HG02943 (cell line): ENCODE data around the gene CFAP92.

Experiments
- ATAC-seq: cut with Tn5 transposase; IDR thresholded peaks from one replicate; pipeline ENCODE4 v1.9.1; 2021; ENCODE audit warnings: mild to moderate bottlenecking, low read depth, moderate library complexity; ENCODE audit not compliant: unreplicated experiment

The CFAP92 gene

GRCh38 chr3:128991355-128991895 is 2.5 kb downstream of the CFAP92 start:
- ATAC-seq, result no peak

- ATAC-seq, result no peak
These were observed 5.6 kb downstream of the CFAP92 start for GRCh38 chr3:128988286-128988685.

- no peak for ATAC-seq
These were observed 6.4 kb downstream of the CFAP92 start for GRCh38 chr3:128987302-128988100.

GRCh38 chr3:128984596-128984995 is 9.3 kb downstream of the CFAP92 start:
- ATAC-seq, result no peak

DNA sequence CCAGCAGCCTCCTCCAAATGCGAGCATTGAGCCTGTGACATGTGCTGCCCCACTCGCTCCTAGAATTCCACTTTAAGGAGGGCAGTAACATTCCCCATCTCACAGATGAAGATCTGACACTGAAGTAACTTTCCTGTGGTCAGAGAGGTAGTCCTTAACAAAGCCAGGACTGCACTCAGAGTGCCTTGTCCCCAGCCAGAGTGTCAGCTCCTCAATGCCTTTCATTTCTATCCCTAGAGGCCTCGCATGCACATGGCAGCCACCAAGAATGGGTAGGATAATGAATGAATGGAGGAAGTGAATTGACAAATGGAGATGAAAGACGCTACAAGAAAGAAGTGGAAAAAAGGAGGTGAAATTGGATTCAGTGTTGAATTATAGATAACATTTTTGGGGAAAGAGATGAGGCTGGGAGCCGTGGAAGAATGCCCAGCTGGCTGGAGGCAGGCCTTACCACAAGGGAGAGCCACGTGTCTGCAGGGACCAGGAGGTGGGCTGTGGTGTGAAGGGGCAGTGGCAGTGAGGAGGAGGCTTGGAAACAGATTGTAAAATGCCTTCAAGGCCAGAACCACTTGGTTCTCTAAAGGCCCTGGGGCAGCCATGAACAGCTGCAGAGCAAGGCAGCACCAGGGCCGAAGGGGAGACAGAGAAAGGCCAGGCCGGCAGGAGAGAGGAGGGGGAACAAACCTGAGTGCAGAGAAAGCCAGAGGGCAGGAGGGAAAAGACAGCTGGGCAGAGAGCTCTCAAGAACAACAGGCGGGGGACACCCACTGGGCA is 10.4 kb downstream of the CFAP92 start:
- ATAC-seq, result no peak

DNA sequence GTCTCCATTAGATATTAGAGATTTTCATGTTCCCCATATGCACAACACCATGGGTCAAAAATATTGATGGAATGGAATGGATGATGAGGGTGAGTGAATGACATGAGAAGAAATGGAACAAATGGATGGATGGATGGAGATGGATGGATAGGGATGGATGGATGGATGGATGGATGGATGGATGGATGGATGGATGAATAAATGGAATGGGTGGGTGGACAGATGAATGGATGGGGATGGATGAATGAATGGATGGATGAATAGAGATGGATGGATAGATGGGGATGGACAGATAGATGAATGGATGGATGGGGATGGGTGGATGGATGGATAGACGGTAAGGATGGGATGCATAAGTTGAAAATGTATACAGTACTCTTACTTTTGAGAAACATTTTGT is 18.6 kb downstream of the CFAP92 start:
- no peak for ATAC-seq

GRCh38 chr3:128973988-128974564 is 19.8 kb downstream of the CFAP92 start:
- ATAC-seq, result no peak

DNA sequence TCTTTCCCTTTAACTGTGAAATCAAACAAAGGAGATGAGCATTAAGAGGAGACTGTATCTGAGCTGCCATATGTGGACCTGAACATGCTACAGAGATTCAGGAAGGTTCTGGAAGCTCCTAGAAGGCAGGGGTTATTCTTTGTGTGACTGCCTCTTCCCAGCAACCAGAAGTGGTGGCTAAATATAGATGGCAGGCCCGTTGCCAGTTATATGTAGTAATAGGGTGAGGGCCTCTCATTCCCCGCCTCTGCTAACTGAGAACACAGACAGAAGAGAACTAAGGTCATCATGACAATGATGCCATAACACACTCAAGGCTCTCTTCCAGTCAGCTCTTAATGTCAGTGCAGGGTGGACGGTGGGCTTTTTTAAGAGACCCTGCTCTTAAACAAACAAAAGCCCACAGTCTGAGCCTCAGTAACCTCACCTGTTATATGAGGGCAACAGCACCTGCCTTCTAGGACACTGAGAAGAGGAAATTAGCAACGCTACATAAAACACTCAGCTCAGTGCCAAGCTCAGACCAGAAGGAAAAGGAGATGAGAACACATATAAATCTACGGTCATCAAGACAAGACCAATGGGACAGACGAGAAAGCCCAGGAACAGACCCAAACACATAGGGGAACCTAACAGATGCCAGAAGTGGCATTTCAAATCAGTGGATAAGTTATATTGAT is 22.3 kb downstream of the CFAP92 start:
- no peak for ATAC-seq

GRCh38 chr3:128970740-128971047 is 23.2 kb downstream of the CFAP92 start:
- no peak for ATAC-seq

DNA sequence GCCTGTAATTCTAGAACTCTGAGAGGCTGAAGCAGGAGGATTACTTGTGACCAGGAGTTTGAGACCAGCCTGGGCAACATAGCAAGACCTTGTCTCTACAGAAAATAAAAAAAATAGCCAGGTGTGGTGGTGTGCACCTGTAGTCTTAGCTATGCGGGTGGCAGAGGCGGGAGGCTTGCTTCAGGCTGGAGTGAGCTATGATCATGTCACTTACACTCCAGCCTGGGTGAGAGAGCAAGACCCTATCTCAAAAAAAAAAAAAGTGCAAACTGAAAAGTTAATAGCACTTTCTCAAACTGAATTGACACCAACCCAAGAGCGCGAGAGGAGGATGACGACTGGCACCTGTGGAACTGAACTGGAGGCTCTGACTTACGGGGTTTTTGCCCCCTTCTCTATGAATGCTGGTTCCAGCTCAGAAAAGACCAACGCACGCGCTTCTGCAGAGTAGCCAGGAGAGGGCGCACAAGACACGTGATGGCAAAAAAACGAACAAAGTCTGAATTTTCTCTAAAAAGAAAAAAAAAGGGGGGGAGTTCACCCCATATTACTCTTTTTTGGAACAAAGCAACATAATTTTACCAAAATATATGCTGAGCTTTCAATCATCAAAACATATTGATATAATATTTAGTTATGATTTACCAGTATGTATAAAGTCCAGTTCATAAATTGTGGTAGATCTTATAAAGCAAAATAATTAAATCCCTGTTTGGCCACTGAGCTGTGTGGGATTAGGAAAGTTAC is 23.7 kb downstream of the CFAP92 start:
- no peak for ATAC-seq

DNA sequence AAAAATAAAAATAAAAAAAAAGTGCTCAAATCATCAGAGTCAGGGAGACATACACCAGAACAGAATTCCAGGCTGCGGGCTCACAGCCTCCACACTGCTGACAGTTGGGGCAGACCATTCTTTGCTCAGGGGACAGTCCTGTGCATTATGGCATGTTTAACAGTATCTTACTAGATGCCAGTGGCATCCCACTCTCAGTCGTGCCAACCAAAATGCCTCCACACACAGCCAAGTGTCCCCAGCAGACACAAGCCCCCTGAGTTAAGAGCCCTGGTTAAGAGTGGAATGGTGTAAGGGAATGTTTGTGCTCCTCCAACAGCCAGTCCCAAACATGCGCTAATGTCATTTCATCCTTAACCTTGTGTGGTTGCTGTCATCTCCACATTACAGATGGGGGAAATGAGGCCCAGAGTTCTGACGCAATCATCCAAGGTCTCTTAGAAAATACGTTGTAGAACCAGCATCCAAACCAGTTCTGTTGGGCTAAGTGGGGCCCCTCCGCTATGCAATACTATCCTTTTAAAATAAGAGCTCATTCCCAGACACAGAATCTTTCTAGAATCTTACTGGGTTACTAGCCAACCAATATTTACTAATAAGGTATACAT is 26.0 kb downstream of the CFAP92 start:
- ATAC-seq, result no peak

GRCh38 chr3:128965818-128966217 is 28.1 kb downstream of the CFAP92 start:
- ATAC-seq, result no peak

DNA sequence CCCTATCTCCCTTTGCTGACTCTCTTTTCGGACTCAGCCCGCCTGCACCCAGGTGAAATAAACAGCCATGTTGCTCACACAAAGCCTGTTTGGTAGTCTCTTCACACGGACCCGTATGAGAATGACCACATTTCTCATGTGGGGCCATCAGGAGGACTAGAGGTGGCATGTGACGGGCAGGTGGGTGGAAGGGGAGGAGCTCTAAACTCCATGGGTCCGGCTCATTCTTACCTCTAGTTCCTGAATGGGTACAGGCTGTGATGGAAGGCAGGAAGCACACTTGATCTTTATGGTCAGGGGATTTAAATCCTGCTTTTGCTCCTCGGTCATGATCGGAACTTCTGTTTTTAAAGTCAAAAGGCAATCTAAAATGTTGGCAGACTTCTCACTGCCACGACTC is 28.6 kb downstream of the CFAP92 start:
- no peak for ATAC-seq

DNA sequence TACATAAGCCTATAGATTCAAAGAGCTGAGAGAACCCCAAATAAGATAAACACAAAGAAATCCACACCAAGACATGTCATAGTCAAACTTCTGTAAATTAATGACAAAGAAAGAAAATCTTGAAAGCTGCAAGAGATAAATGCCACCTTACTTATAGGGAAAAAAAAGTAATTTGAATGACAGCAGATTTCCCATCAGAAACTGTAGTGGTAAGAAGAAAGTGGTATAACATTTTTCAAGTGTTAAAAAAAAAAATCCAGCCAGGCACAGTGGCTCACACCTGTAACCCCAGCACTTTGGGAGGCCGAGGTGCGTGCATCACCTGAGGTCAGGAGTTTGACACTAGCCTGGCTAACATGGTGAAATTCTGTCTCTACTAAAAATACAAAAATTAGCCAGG is 37.4 kb downstream of the CFAP92 start:
- no peak for ATAC-seq

DNA sequence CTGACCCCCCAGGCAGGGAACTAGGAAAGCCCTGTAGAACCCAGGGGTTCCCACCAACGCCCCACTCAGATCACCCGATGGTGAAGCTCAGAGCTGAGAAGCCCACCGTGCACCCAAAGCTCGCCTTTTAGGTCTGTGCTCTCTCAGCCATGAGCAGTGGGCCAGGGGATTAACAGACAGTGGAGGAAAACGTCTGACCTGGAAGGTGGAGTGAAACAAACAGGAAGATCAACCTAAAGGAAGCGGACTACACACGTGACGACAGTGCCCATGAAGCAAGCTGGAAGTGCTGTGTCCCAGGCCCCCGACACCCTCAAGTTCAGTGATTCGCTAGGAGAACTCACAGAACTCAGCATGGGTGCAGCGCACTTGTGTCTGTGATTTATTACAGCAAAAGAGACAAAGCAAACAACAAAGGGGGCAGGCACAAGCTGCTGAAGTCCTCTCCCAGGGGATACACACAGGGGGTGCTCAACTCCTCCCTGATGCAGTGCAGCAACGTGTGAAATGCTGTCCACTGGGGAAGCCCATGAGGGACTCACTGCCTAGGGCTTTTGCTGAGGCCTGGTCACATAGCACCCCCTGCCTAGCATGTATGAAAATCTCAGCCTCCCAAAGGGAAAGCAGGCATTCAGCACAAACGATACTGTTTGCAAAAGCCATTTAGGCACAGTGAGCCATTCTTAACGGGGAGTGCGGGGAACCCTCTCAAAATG is 43.5 kb downstream of the CFAP92 start:
- no peak for ATAC-seq

DNA sequence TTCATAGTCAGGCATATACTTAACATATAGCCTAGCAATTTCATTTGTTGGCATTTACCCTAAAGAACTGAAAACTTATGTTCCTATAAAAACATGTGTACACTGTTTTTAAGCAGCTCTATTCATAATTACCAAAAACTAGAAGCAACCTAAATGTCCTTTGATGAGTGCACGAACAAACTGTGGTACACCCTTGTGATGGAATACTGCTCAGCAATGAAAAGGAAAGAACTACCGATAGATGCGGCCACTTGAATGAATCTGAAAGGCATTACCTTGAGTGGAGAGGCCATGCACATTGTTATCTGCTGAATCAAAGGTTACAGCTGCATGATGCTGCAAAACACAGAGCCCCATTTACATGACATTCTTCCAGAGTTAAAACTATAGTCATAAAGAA is 44.7 kb downstream of the CFAP92 start:
- ATAC-seq, result no peak

- ATAC-seq, result no peak
These were observed 47.5 kb downstream of the CFAP92 start for GRCh38 chr3:128946411-128946810.

DNA sequence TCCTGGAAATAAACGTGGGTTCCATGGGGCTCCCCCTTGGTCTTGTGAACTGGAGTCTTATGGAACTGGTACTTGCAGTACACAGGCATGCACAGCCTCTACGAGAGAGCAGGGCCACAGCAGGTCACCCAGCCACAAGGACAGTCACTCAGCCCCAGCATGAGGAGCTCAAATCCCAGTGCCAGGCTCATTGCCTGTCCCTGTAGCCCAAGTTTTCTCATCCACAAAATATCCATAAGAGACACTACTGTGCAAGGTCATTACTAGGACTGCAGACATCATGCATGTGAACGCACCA is 48.0 kb downstream of the CFAP92 start:
- no peak for ATAC-seq
